Measurements from ENCODE around the gene CC2D2A. TPM values are rescaled to one million over a fixed set of nuclear protein-coding genes. Genes with fewer than 3 reads are reported as not detected.
A peak's percentile ranks its signal among the peaks of the same experiment; 100 is the strongest.

CC2D2A gene
- 7.8 TPM for total RNA-seq

GRCh38 chr4:15469402-15470127, at the start of gene CC2D2A:
CC2D2A (plus strand) TSS chr4:15469882; CDS start chr4:15475933, 6,051 bp downstream.
- Histone ChIP-seq H3K27me3 (ENCODE audit: control insufficient read depth in 3 of 3, insufficient read depth in 3 of 3, low read length in 3 of 3) (no peaks in the 10 kb centered on the region), H3K36me3 (ENCODE audit: control insufficient read depth in 3 of 3, insufficient read depth in 3 of 3, low read length in 3 of 3) (no peaks in the 10 kb centered on the region), H3K27ac (ENCODE audit: low read depth, low read length) (no peak within 1 kb of the TSS), H3K9me3 (ENCODE audit: control insufficient read depth in 3 of 3, low read length in 3 of 3) (no peaks in the 10 kb centered on the region), H3K4me3 (ENCODE audit: low read length in 3 of 3) (peak within 1 kb of the TSS; percentile 76 to 90 (median 82)), H3K4me1 (ENCODE audit: control insufficient read depth in 3 of 3, insufficient read depth in 3 of 3, low read length in 3 of 3) (peaks cover 6 to 17% (median 10%) of the 10 kb centered on the region in 3 donors), H3K9ac (ENCODE audit: low read depth in 1 of 3, low read length in 3 of 3) (peak within 1 kb of the TSS; percentile 58 to 77 (median 61))

GRCh38 chr4:15420642-15421041, 49.0 kb upstream of the CC2D2A start:
- H3K36me3 ChIP-seq (ENCODE audit: control insufficient read depth in 3 of 3, insufficient read depth in 3 of 3, low read length in 3 of 3): no peaks in the 10 kb centered on the region
- H3K9me3 ChIP-seq (ENCODE audit: control insufficient read depth in 3 of 3, low read length in 3 of 3): no peaks in the 10 kb centered on the region
- no peak overlapping the region for H3K4me3 ChIP-seq (ENCODE audit: low read length in 3 of 3)
- H3K9ac ChIP-seq (ENCODE audit: low read depth in 1 of 3, low read length in 3 of 3): no peak overlapping the region
- no peaks in the 10 kb centered on the region for H3K4me1 ChIP-seq (ENCODE audit: control insufficient read depth in 3 of 3, insufficient read depth in 3 of 3, low read length in 3 of 3)
- no peak overlapping the region for H3K27ac ChIP-seq (ENCODE audit: low read depth, low read length)
- H3K27me3 ChIP-seq (ENCODE audit: control insufficient read depth in 3 of 3, insufficient read depth in 3 of 3, low read length in 3 of 3): no peaks in the 10 kb centered on the region

GRCh38 chr4:15423285-15423711, 46.4 kb upstream of the CC2D2A start:
- Histone ChIP-seq H3K9ac (ENCODE audit: low read depth in 1 of 3, low read length in 3 of 3) (no peak overlapping the region), H3K36me3 (ENCODE audit: control insufficient read depth in 3 of 3, insufficient read depth in 3 of 3, low read length in 3 of 3) (no peaks in the 10 kb centered on the region), H3K4me1 (ENCODE audit: control insufficient read depth in 3 of 3, insufficient read depth in 3 of 3, low read length in 3 of 3) (peaks cover 0 to 3% (median 2%) of the 10 kb centered on the region in 3 donors), H3K9me3 (ENCODE audit: control insufficient read depth in 3 of 3, low read length in 3 of 3) (no peaks in the 10 kb centered on the region), H3K4me3 (ENCODE audit: low read length in 3 of 3) (no peak overlapping the region), H3K27ac (ENCODE audit: low read depth, low read length) (no peak overlapping the region), H3K27me3 (ENCODE audit: control insufficient read depth in 3 of 3, insufficient read depth in 3 of 3, low read length in 3 of 3) (no peaks in the 10 kb centered on the region)

- peaks cover 0 to 3% (median 2%) of the 10 kb centered on the region in 3 donors for H3K4me1 ChIP-seq (ENCODE audit: control insufficient read depth in 3 of 3, insufficient read depth in 3 of 3, low read length in 3 of 3)
- no peaks in the 10 kb centered on the region for H3K27me3 ChIP-seq (ENCODE audit: control insufficient read depth in 3 of 3, insufficient read depth in 3 of 3, low read length in 3 of 3)
- H3K9ac ChIP-seq (ENCODE audit: low read depth in 1 of 3, low read length in 3 of 3): no peak overlapping the region
- no peak overlapping the region for H3K4me3 ChIP-seq (ENCODE audit: low read length in 3 of 3)
- H3K27ac ChIP-seq (ENCODE audit: low read depth, low read length): no peak overlapping the region
- no peaks in the 10 kb centered on the region for H3K9me3 ChIP-seq (ENCODE audit: control insufficient read depth in 3 of 3, low read length in 3 of 3)
- no peaks in the 10 kb centered on the region for H3K36me3 ChIP-seq (ENCODE audit: control insufficient read depth in 3 of 3, insufficient read depth in 3 of 3, low read length in 3 of 3)
These were observed 44.2 kb upstream of the CC2D2A start for GRCh38 chr4:15425520-15425919.

- Histone ChIP-seq H3K27me3 (ENCODE audit: control insufficient read depth in 3 of 3, insufficient read depth in 3 of 3, low read length in 3 of 3) (no peaks in the 10 kb centered on the region), H3K27ac (ENCODE audit: low read depth, low read length) (peak overlapping the region; percentile 46), H3K4me1 (ENCODE audit: control insufficient read depth in 3 of 3, insufficient read depth in 3 of 3, low read length in 3 of 3) (peaks cover 0 to 3% (median 2%) of the 10 kb centered on the region in 3 donors), H3K9me3 (ENCODE audit: control insufficient read depth in 3 of 3, low read length in 3 of 3) (no peaks in the 10 kb centered on the region), H3K36me3 (ENCODE audit: control insufficient read depth in 3 of 3, insufficient read depth in 3 of 3, low read length in 3 of 3) (no peaks in the 10 kb centered on the region), H3K4me3 (ENCODE audit: low read length in 3 of 3) (no peak overlapping the region), H3K9ac (ENCODE audit: low read depth in 1 of 3, low read length in 3 of 3) (no peak overlapping the region)
These were observed 42.5 kb upstream of the CC2D2A start for GRCh38 chr4:15427161-15427560.

GRCh38 chr4:15427701-15428100, 42.0 kb upstream of the CC2D2A start, which contains the start of gene C1QTNF7:
C1QTNF7 (plus strand) TSS chr4:15428033; CDS start chr4:15435744, 7,711 bp downstream.
- no peak within 1 kb of the TSS for H3K4me3 ChIP-seq (ENCODE audit: low read length in 3 of 3)
- peak within 1 kb of the TSS; percentile 46 for H3K27ac ChIP-seq (ENCODE audit: low read depth, low read length)
- H3K4me1 ChIP-seq (ENCODE audit: control insufficient read depth in 3 of 3, insufficient read depth in 3 of 3, low read length in 3 of 3): peaks cover 0 to 3% (median 2%) of the 10 kb centered on the region in 3 donors
- H3K9me3 ChIP-seq (ENCODE audit: control insufficient read depth in 3 of 3, low read length in 3 of 3): no peaks in the 10 kb centered on the region
- H3K27me3 ChIP-seq (ENCODE audit: control insufficient read depth in 3 of 3, insufficient read depth in 3 of 3, low read length in 3 of 3): no peaks in the 10 kb centered on the region
- H3K9ac ChIP-seq (ENCODE audit: low read depth in 1 of 3, low read length in 3 of 3): no peak within 1 kb of the TSS
- no peaks in the 10 kb centered on the region for H3K36me3 ChIP-seq (ENCODE audit: control insufficient read depth in 3 of 3, insufficient read depth in 3 of 3, low read length in 3 of 3)

- Histone ChIP-seq H3K27me3 (ENCODE audit: control insufficient read depth in 3 of 3, insufficient read depth in 3 of 3, low read length in 3 of 3) (no peaks in the 10 kb centered on the region), H3K4me1 (ENCODE audit: control insufficient read depth in 3 of 3, insufficient read depth in 3 of 3, low read length in 3 of 3) (peaks cover 0 to 3% (median 2%) of the 10 kb centered on the region in 3 donors), H3K9me3 (ENCODE audit: control insufficient read depth in 3 of 3, low read length in 3 of 3) (no peaks in the 10 kb centered on the region), H3K36me3 (ENCODE audit: control insufficient read depth in 3 of 3, insufficient read depth in 3 of 3, low read length in 3 of 3) (no peaks in the 10 kb centered on the region), H3K9ac (ENCODE audit: low read depth in 1 of 3, low read length in 3 of 3) (no peak overlapping the region), H3K4me3 (ENCODE audit: low read length in 3 of 3) (no peak overlapping the region), H3K27ac (ENCODE audit: low read depth, low read length) (no peak overlapping the region)
These were observed 41.1 kb upstream of the CC2D2A start for GRCh38 chr4:15428611-15429010.

- Histone ChIP-seq H3K9me3 (ENCODE audit: control insufficient read depth in 3 of 3, low read length in 3 of 3) (no peaks in the 10 kb centered on the region), H3K4me3 (ENCODE audit: low read length in 3 of 3) (no peak overlapping the region), H3K9ac (ENCODE audit: low read depth in 1 of 3, low read length in 3 of 3) (no peak overlapping the region), H3K27me3 (ENCODE audit: control insufficient read depth in 3 of 3, insufficient read depth in 3 of 3, low read length in 3 of 3) (no peaks in the 10 kb centered on the region), H3K27ac (ENCODE audit: low read depth, low read length) (no peak overlapping the region), H3K36me3 (ENCODE audit: control insufficient read depth in 3 of 3, insufficient read depth in 3 of 3, low read length in 3 of 3) (no peaks in the 10 kb centered on the region), H3K4me1 (ENCODE audit: control insufficient read depth in 3 of 3, insufficient read depth in 3 of 3, low read length in 3 of 3) (peaks cover 0 to 5% (median 0%) of the 10 kb centered on the region in 3 donors)
These were observed 35.6 kb upstream of the CC2D2A start for GRCh38 chr4:15434091-15434490.

GRCh38 chr4:15434676-15435075, 35.0 kb upstream of the CC2D2A start:
- Histone ChIP-seq H3K9ac (ENCODE audit: low read depth in 1 of 3, low read length in 3 of 3) (no peak overlapping the region), H3K27me3 (ENCODE audit: control insufficient read depth in 3 of 3, insufficient read depth in 3 of 3, low read length in 3 of 3) (no peaks in the 10 kb centered on the region), H3K9me3 (ENCODE audit: control insufficient read depth in 3 of 3, low read length in 3 of 3) (no peaks in the 10 kb centered on the region), H3K4me1 (ENCODE audit: control insufficient read depth in 3 of 3, insufficient read depth in 3 of 3, low read length in 3 of 3) (peaks cover 0 to 5% (median 0%) of the 10 kb centered on the region in 3 donors), H3K36me3 (ENCODE audit: control insufficient read depth in 3 of 3, insufficient read depth in 3 of 3, low read length in 3 of 3) (no peaks in the 10 kb centered on the region), H3K4me3 (ENCODE audit: low read length in 3 of 3) (no peak overlapping the region), H3K27ac (ENCODE audit: low read depth, low read length) (no peak overlapping the region)

GRCh38 chr4:15436513-15436912, 33.2 kb upstream of the CC2D2A start:
- H3K4me3 ChIP-seq (ENCODE audit: low read length in 3 of 3): no peak overlapping the region
- no peaks in the 10 kb centered on the region for H3K9me3 ChIP-seq (ENCODE audit: control insufficient read depth in 3 of 3, low read length in 3 of 3)

More at GRCh38 chr4:15436513-15436912, 33.2 kb upstream of the CC2D2A start:
- Histone ChIP-seq H3K27me3 (ENCODE audit: control insufficient read depth in 3 of 3, insufficient read depth in 3 of 3, low read length in 3 of 3) (no peaks in the 10 kb centered on the region), H3K27ac (ENCODE audit: low read depth, low read length) (no peak overlapping the region), H3K4me1 (ENCODE audit: control insufficient read depth in 3 of 3, insufficient read depth in 3 of 3, low read length in 3 of 3) (peaks cover 0 to 5% (median 0%) of the 10 kb centered on the region in 3 donors), H3K36me3 (ENCODE audit: control insufficient read depth in 3 of 3, insufficient read depth in 3 of 3, low read length in 3 of 3) (no peaks in the 10 kb centered on the region), H3K9ac (ENCODE audit: low read depth in 1 of 3, low read length in 3 of 3) (no peak overlapping the region)

Data from skeletal muscle tissue (tissue), 4 donors.